Measurements from ENCODE around the gene CXCR3.

CXCR3 gene

DNA sequence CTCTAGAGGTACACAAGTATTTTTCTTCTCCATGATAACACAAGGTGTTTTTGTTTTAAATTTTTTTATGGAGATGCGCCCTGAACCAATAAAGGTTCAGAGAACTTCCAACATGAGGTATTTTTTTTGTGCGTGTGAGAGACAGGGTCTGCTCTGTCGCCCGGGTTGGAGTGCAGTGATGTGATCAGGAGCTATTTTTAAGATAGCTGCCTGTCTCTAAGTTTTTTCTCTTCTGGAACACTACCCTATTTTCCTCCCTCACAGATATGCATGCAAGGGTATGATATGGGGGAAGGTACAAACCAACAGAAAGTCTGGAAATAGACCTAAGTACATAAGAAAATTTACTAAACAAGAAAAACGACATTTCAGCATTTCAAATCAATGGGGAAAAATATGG is 37.1 kb downstream of the CXCR3 start:
- TF ChIP-seq, protein P1, sequence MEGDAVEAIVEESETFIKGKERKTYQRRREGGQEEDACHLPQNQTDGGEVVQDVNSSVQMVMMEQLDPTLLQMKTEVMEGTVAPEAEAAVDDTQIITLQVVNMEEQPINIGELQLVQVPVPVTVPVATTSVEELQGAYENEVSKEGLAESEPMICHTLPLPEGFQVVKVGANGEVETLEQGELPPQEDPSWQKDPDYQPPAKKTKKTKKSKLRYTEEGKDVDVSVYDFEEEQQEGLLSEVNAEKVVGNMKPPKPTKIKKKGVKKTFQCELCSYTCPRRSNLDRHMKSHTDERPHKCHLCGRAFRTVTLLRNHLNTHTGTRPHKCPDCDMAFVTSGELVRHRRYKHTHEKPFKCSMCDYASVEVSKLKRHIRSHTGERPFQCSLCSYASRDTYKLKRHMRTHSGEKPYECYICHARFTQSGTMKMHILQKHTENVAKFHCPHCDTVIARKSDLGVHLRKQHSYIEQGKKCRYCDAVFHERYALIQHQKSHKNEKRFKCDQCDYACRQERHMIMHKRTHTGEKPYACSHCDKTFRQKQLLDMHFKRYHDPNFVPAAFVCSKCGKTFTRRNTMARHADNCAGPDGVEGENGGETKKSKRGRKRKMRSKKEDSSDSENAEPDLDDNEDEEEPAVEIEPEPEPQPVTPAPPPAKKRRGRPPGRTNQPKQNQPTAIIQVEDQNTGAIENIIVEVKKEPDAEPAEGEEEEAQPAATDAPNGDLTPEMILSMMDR (IDR thresholded peaks at IDR 0.05; ENCODE audit: insufficient read depth, low read length): no peak
- TF ChIP-seq GABPA (IDR thresholded peaks at IDR 0.05; ENCODE audit: low read depth) (no peak), POLR2AphosphoS5 (IDR thresholded peaks at IDR 0.05; ENCODE audit: low read depth) (no peak), SPI1 (IDR thresholded peaks at IDR 0.05; ENCODE audit: borderline replicate concordance, low read depth) (no peak)
- TF ChIP-seq, protein P2, sequence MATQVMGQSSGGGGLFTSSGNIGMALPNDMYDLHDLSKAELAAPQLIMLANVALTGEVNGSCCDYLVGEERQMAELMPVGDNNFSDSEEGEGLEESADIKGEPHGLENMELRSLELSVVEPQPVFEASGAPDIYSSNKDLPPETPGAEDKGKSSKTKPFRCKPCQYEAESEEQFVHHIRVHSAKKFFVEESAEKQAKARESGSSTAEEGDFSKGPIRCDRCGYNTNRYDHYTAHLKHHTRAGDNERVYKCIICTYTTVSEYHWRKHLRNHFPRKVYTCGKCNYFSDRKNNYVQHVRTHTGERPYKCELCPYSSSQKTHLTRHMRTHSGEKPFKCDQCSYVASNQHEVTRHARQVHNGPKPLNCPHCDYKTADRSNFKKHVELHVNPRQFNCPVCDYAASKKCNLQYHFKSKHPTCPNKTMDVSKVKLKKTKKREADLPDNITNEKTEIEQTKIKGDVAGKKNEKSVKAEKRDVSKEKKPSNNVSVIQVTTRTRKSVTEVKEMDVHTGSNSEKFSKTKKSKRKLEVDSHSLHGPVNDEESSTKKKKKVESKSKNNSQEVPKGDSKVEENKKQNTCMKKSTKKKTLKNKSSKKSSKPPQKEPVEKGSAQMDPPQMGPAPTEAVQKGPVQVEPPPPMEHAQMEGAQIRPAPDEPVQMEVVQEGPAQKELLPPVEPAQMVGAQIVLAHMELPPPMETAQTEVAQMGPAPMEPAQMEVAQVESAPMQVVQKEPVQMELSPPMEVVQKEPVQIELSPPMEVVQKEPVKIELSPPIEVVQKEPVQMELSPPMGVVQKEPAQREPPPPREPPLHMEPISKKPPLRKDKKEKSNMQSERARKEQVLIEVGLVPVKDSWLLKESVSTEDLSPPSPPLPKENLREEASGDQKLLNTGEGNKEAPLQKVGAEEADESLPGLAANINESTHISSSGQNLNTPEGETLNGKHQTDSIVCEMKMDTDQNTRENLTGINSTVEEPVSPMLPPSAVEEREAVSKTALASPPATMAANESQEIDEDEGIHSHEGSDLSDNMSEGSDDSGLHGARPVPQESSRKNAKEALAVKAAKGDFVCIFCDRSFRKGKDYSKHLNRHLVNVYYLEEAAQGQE (IDR thresholded peaks at IDR 0.05; ENCODE audit: insufficient replicate concordance, low read depth): no peak
- Histone ChIP-seq H3K4me3 (replicated peaks; ENCODE audit: insufficient read depth, low read length) (no peak overlapping the region), H3K27me3 (ENCODE audit: insufficient read depth, poor library complexity, severe bottlenecking) (no peaks in the 10 kb centered on the region), H3K27ac (replicated peaks) (peak overlapping the region; percentile 7; the same call in 1 of the 2 replicates)
- DNase-seq (ENCODE audit: low read depth in 1 of 2, low spot score in 1 of 2): no peak

DNA sequence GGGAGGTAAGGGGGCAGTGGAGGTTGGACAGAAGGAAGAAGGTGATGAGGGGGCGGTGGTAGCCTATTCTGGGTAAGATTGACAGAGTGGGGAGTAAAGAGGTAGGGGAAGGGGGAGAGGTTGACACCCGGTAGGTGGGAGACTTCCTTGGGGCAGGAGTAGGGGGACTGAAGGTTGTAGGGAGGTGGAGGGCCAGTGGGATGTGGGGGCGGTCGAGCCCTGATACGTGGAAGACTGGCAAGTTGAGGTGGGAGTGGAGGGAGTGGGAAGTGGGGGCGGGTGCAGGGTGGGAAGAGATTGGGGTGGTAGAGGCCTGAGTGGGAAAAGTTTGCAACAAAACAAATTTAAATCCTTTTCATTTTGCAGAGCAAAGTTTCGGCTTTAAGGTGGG is 38.3 kb downstream of the CXCR3 start:
- no peak for TF ChIP-seq GABPA (IDR thresholded peaks at IDR 0.05; ENCODE audit: low read depth)
- TF ChIP-seq, protein P1 (IDR thresholded peaks at IDR 0.05; ENCODE audit: insufficient read depth, low read length): no peak
- TF ChIP-seq, protein P2 (IDR thresholded peaks at IDR 0.05; ENCODE audit: insufficient replicate concordance, low read depth): no peak
- TF ChIP-seq POLR2AphosphoS5 (IDR thresholded peaks at IDR 0.05; ENCODE audit: low read depth): no peak
- no peak for TF ChIP-seq SPI1 (IDR thresholded peaks at IDR 0.05; ENCODE audit: borderline replicate concordance, low read depth)

DNA sequence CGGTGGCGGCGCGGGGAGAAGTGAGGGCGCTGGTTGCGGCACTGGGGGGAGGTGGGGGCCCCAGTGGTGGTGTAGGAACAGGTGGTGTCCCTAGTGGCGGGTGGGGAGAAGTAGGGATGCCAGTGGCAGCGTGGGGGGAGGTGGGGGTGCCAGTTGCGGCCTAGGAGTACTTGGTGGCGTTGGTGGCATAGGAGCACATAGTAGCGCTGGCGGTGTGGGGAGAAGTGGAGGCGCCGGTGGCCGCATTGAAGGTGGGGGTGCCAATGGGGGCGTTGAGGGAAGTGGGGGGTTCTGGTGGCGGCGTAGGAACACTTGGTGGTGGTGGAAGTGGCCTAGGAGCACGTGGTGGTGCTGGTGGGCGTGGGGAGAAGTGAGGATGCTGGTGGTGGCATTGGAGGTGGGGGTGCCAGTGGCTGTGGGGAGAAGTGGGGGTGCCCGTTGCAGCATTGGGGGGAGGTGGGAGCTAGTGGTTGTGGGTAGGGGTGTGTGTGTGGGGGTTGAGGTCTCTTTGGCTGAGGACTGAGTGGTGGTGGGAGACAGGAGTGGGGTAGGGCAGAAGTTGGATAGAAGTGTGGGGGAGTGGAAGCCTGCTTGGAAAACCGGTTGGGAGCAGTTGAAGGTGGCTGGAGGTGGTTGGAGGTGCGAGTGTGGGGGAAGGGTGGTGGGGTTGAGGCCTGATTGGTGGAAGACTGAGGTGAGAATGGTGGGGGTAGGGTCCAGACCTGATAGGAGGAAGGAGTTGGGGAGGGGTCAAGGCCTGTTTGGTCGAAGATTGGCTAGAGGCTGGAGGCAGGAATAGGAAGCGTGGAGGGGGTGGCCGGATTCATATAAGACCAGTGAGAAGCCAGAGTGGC is 38.9 kb downstream of the CXCR3 start:
- Histone ChIP-seq H3K4me3 (replicated peaks; ENCODE audit: insufficient read depth, low read length) (no peak overlapping the region), H3K27ac (replicated peaks) (no peak overlapping the region), H3K27me3 (ENCODE audit: insufficient read depth, poor library complexity, severe bottlenecking) (no peaks in the 10 kb centered on the region)
- DNase-seq (ENCODE audit: low read depth in 1 of 2, low spot score in 1 of 2): no peak
- TF ChIP-seq GABPA (IDR thresholded peaks at IDR 0.05; ENCODE audit: low read depth) (no peak), SPI1 (IDR thresholded peaks at IDR 0.05; ENCODE audit: borderline replicate concordance, low read depth) (no peak), POLR2AphosphoS5 (IDR thresholded peaks at IDR 0.05; ENCODE audit: low read depth) (no peak)
- TF ChIP-seq, protein P2 (IDR thresholded peaks at IDR 0.05; ENCODE audit: insufficient replicate concordance, low read depth): no peak
- TF ChIP-seq, protein P1 (IDR thresholded peaks at IDR 0.05; ENCODE audit: insufficient read depth, low read length): no peak

More for the DNA sequence above, 38.3 kb downstream of the CXCR3 start:
- no peak for DNase-seq (ENCODE audit: low read depth in 1 of 2, low spot score in 1 of 2)
- no peak overlapping the region for H3K4me3 ChIP-seq (replicated peaks; ENCODE audit: insufficient read depth, low read length)
- H3K27ac ChIP-seq (replicated peaks): no peak overlapping the region
- H3K27me3 ChIP-seq (ENCODE audit: insufficient read depth, poor library complexity, severe bottlenecking): no peaks in the 10 kb centered on the region

All from HL-60 (cell line).